Osteocyte (in vitro differentiated cells): ENCODE data around the gene ERO1A. TPM values are rescaled to one million over a fixed set of nuclear protein-coding genes. Genes with fewer than 3 reads are reported as not detected.
A peak's percentile ranks its signal among the peaks of the same experiment; 100 is the strongest.

Experiments used
- DNase-seq: peaks from one replicate; pipeline ENCODE4 v3.0.0; 2021; ENCODE audit warnings: mixed read lengths; ENCODE audit not compliant: unreplicated experiment; ENCODE audit errors: extremely low spot score
- H3K27ac Mint-ChIP-seq: one replicate; pipeline ENCODE4 v1.8.0; 2021; ENCODE audit warnings: mild to moderate bottlenecking, mixed read lengths; ENCODE audit not compliant: unreplicated experiment
- H3K27me3 Mint-ChIP-seq: one replicate; pipeline ENCODE4 v1.8.0; 2021; ENCODE audit warnings: mixed read lengths; ENCODE audit not compliant: unreplicated experiment
- H3K36me3 Mint-ChIP-seq: one replicate; pipeline ENCODE4 v1.8.0; 2021; ENCODE audit warnings: mixed read lengths; ENCODE audit not compliant: unreplicated experiment
- H3K4me1 Mint-ChIP-seq: one replicate; pipeline ENCODE4 v1.8.0; 2021; ENCODE audit warnings: mixed read lengths; ENCODE audit not compliant: unreplicated experiment
- H3K4me3 Mint-ChIP-seq: one replicate; pipeline ENCODE4 v1.8.0; 2021; ENCODE audit warnings: mild to moderate bottlenecking, moderate library complexity, mixed read lengths; ENCODE audit not compliant: unreplicated experiment
- H3K9me3 Mint-ChIP-seq: one replicate; pipeline ENCODE4 v1.8.0; 2021; ENCODE audit warnings: mixed read lengths; ENCODE audit not compliant: unreplicated experiment
- CTCF ChIP-seq: fragments of 200-600 bp; sonication (generic); IDR thresholded peaks from 2 replicates; pipeline ENCODE4 v1.5.0; 2021; ENCODE audit warnings: antibody characterized with exemption, mild to moderate bottlenecking, moderate library complexity
- long read RNA-seq: library from polyadenylated mRNA; unstranded; transcript quantifications from one replicate; pipeline ENCODE4 v2.0.0, GENCODE V29; 2021
- total RNA-seq: library from RNA; stranded (reverse); gene quantifications from 2 replicates; pipeline ENCODE4 v1.2.1, GENCODE V29; 2021

The ERO1A gene
- 38.5 and 38.9 TPM in 2 replicates for total RNA-seq
- long read RNA-seq, partial matches to known transcripts: 0 of 2 reads
- long read RNA-seq, other reads (novel, unspliced or antisense): 2 of 2 reads

- Mint-ChIP-seq H3K27me3 (no peaks in the 10 kb centered on the region), H3K27ac (peak within 1 kb of the TSS; percentile 87), H3K4me3 (peak within 1 kb of the TSS; percentile 95), H3K4me1 (peaks cover 17% of the 10 kb centered on the region), H3K36me3 (no peaks in the 10 kb centered on the region), H3K9me3 (no peaks in the 10 kb centered on the region)
- DNase-seq: peak; percentile 90
- peak; percentile 22 for TF ChIP-seq CTCF
These were observed at the start of gene ERO1A for GRCh38 chr14:52695481-52696091. ERO1A (minus strand) TSS chr14:52695558; CDS start chr14:52695481, 77 bp downstream.

GRCh38 chr14:52741865-52742264, 46.5 kb upstream of the ERO1A start:
- Mint-ChIP-seq H3K9me3 (no peaks in the 10 kb centered on the region), H3K36me3 (peaks cover 7% of the 10 kb centered on the region), H3K27me3 (no peaks in the 10 kb centered on the region), H3K4me3 (no peak overlapping the region), H3K4me1 (peaks cover 20% of the 10 kb centered on the region), H3K27ac (peak overlapping the region; percentile 78)
- no peak for DNase-seq
- no peak for TF ChIP-seq CTCF

GRCh38 chr14:52740751-52741150, 45.4 kb upstream of the ERO1A start:
- no peak overlapping the region for H3K4me3 Mint-ChIP-seq
- DNase-seq: no peak
- H3K9me3 Mint-ChIP-seq: no peaks in the 10 kb centered on the region
- TF ChIP-seq CTCF: no peak
- H3K27ac Mint-ChIP-seq: no peak overlapping the region
- H3K27me3 Mint-ChIP-seq: no peaks in the 10 kb centered on the region
- no peaks in the 10 kb centered on the region for H3K36me3 Mint-ChIP-seq
- peaks cover 25% of the 10 kb centered on the region for H3K4me1 Mint-ChIP-seq

- no peak for DNase-seq
- H3K27ac Mint-ChIP-seq: no peak overlapping the region
- peaks cover 20% of the 10 kb centered on the region for H3K4me1 Mint-ChIP-seq
- H3K27me3 Mint-ChIP-seq: no peaks in the 10 kb centered on the region
- no peak for TF ChIP-seq CTCF
- no peaks in the 10 kb centered on the region for H3K9me3 Mint-ChIP-seq
- no peak overlapping the region for H3K4me3 Mint-ChIP-seq
- peaks cover 9% of the 10 kb centered on the region for H3K36me3 Mint-ChIP-seq
These were observed 43.1 kb upstream of the ERO1A start for GRCh38 chr14:52738409-52738808.

- no peaks in the 10 kb centered on the region for H3K9me3 Mint-ChIP-seq
- H3K36me3 Mint-ChIP-seq: peaks cover 14% of the 10 kb centered on the region
- no peaks in the 10 kb centered on the region for H3K27me3 Mint-ChIP-seq
- DNase-seq: no peak
- H3K4me1 Mint-ChIP-seq: peaks cover 20% of the 10 kb centered on the region
- no peak for TF ChIP-seq CTCF
- H3K4me3 Mint-ChIP-seq: no peak overlapping the region
- H3K27ac Mint-ChIP-seq: no peak overlapping the region
These were observed 40.6 kb upstream of the ERO1A start for GRCh38 chr14:52735921-52736489.
